ENCODE data around the gene CDK1. TPM values are rescaled to one million over a fixed set of nuclear protein-coding genes. Genes with fewer than 3 reads are reported as not detected.

Gene CDK1
- 180 and 183 TPM in 2 replicates for total RNA-seq (2014; rRNA removed)
- polyA plus RNA-seq (2012): 24.3 TPM

- peak; percentile 99 for DNase-seq (ENCODE audit: low read depth)
Observed at GRCh38 chr10:60778214-60778970, at the start of gene CDK1. TSS of gene CDK1 (plus strand) at chr10:60778478. CDS start at chr10:60780166, 1,688 bp downstream.

- no peak for DNase-seq (ENCODE audit: low read depth)
Observed at GRCh38 chr10:60729106-60729505, 49.2 kb upstream of the CDK1 start.

DNA sequence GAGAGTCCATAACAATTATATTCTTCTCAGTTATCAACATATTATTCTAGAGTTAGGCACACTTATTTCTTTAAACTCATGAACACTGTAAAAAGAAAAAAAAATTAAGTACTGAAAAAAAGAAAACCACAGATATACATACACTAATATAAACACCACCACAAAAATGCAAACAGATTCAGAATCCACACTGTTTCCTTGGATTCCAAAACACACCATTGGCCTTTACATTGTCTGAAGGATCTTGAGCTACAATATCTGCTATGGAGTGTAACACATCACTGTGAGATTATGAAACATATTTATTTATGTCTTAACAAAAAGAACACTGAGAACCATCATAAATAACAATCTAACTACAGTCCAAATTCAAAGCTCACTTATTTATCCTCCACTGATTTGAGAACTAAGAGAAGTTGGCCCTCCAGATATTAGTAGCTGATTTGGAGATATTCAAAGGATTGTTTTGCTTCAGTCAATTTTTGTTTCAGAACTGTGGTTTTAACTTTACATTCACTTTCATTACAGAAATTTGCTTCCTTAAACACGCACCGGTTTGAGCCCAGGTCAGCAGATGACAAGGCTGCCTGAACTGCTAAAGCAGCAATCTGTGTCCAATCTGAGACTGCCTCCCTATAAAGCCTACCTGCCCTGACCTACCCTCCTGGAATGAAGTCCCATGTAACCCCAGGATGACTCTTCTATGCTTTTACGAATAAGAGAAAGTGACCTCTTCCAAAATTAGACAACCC lies 47.0 kb upstream of the CDK1 start:
- DNase-seq (ENCODE audit: low read depth): no peak

DNA sequence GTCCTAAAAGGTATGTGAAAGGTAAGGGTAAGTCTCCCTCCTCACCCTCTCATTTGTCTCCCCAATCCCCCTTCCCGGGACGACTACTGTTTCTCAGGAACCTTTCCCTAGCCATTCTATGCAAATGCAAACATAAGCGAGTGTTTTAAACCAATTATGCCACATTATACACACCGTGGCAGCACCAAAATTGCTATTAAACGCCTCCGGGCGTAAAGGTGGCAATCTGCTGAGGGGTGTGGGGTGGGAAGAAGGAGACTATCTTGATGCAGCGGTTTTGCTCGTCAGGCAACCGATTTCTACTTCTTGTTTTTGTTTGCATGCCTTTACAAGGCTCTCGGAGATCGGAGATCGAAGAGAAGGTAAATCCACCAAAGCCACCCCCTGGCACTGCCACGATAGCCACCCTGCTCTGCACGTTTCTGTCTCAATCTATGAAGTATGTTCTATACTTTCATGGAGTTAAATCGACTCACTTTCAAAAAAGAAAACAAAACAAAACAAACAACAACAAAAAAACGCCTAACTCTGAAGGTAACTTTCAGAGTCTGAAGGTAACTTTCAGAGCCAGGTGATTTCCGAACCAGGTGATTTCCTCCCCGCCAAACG lies 46.0 kb upstream of the CDK1 start:
- DNase-seq (ENCODE audit: low read depth): no peak

GRCh38 chr10:60732807-60733516 lies 45.3 kb upstream of the CDK1 start:
- no peak for DNase-seq (ENCODE audit: low read depth)

GRCh38 chr10:60733517-60733822 lies 44.8 kb upstream of the CDK1 start:
- DNase-seq (ENCODE audit: low read depth): no peak

- no peak for DNase-seq (ENCODE audit: low read depth)
Observed at GRCh38 chr10:60733826-60734225, 44.5 kb upstream of the CDK1 start.

- no peak for DNase-seq (ENCODE audit: low read depth)
Observed at GRCh38 chr10:60734226-60734625, 44.1 kb upstream of the CDK1 start.

DNA sequence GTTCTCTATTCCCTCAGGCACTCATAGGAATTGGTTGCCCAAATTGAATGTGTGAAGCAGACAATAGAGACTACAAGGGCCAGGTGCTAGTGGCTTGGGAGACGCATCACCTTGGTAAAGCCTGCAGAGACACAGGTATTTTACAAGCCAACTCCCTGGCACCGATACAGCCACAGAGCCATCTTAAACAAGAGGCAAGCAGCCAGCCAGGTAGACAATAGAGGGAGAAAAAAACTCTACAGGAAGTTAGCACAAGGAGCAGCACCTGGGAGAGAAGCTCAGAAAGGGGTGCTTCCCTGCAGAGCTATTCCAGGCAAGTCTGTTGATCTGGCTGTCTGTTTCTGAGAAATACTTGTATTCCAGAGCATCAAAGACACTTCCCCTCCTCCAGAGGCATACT lies 43.0 kb upstream of the CDK1 start:
- DNase-seq (ENCODE audit: low read depth): no peak

DNA sequence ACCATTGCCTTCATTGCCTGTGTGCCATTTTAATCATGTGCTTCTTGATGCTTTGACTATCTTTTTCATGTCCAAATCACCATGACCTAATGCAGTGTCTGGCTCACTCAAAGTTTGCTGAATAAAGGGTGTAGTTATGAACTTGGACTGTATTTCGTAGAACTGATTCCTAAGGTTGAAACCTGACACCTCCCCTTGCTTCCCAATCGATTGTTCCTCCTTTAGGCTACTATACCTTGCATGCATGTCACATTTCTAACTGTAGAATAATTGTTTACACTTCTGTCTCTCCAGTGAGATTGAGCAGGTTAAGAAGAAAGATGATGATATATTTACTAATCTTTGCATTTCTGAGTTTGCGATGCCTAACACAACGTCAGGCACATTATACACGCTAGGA lies 41.0 kb upstream of the CDK1 start:
- no peak for DNase-seq (ENCODE audit: low read depth)

GRCh38 chr10:60739558-60739957 lies 38.7 kb upstream of the CDK1 start:
- DNase-seq (ENCODE audit: low read depth): no peak

DNA sequence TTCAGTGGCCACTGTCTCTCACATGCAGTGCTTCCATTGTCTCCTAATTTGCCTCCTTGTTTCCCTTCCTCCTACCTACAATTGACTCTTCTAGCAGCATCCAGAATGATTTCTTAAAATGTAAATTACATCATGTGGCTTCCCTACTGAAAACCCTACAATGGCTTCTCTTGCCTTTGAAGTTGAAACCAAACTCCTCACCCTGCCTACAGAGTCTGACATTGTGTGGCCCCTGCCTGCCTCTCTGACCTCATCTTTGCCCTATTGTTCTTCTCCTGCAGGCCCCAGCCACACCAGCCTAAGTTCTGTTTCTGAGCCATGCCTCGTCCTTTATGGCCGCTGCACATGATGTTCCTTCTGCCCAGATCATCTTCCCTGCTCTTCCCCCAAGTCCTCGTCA lies 35.8 kb upstream of the CDK1 start:
- DNase-seq (ENCODE audit: low read depth): no peak

- no peak for DNase-seq (ENCODE audit: low read depth)
Observed at GRCh38 chr10:60747817-60748469, 30.3 kb upstream of the CDK1 start.

GRCh38 chr10:60753152-60753551 lies 25.1 kb upstream of the CDK1 start:
- DNase-seq (ENCODE audit: low read depth): no peak

GRCh38 chr10:60753817-60754216 lies 24.5 kb upstream of the CDK1 start:
- no peak for DNase-seq (ENCODE audit: low read depth)

DNA sequence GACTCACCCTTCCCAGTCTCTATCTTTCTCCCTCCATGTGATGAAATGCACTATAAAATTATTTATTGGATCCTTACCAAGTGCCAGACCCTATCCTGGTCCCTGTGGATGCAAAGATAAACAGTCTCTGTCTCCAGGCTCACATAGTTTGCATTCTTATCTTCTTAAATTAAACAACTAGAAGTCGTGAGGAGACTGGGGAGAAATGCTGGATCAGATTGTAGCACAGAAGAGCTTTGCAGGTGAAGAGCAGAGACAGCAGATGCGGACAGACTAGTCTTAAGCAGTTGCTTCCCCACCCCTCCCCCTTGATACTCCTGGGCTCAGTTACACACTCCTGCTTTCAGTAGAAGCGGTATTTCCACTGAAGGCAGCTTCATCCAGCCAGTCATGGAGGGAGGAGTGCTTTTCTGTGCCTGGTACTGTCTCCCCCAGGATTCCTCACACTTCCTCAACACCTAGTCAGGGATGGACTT lies 20.8 kb upstream of the CDK1 start:
- no peak for DNase-seq (ENCODE audit: low read depth)

DNA sequence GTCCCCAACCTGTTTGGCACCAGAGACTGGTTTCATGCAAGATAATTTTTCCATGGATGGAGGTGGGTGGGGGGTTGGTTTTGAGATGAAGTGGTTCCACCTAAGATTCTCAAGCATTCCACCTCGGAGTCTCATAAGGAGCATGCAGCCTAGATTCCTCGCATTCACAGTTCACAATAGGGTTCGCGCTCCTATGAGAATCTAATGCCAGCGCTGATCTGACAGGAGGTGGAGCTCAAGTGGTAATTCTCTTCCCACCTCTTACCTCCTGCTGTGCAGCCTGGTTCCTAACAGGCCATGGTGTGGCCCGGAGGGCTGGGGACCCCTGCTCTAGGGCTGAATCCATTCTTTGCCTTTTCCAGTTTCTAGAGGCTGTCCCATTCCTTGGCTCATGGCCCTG lies 19.1 kb upstream of the CDK1 start:
- no peak for DNase-seq (ENCODE audit: low read depth)

GRCh38 chr10:60760711-60761210 lies 17.5 kb upstream of the CDK1 start:
- no peak for DNase-seq (ENCODE audit: low read depth)

DNA sequence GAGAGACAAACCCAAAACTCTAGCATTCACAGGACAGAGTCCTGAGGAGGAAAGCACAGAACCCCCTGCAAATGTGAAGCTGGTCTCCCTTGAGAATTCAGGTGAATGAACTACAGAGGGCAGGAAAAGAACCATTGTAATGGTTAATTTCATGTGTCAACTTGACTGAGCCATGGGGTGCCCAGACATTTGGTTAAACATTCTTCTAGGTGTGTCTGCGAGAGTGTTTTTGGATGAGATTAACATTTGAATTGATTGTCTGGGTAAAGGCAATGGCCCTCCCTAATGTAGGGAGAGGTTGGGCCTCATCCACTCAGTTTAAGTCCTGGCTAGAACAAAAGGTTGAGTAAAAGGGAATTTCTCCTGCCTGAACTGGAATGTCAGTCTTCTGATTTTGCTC lies 15.7 kb upstream of the CDK1 start:
- DNase-seq (ENCODE audit: low read depth): no peak

DNA sequence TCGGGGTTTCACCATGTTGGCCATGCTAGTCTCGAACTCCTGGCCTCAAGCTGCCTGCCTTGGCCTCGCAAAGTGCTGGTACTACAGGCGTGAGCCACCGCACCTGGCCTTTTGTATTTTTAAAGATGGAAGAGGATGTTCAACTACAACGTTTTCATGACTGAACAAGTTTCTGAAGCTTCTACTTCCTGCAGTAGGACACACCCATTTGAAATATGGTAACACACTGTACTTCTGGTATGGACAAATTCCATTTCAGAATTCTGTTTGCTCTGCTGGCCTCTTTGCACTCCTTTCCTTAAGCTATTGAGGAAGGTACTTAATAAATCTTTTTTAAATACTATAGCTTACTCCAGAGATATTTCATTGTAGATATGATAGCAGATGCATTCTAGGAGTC lies 10.9 kb upstream of the CDK1 start:
- DNase-seq (ENCODE audit: low read depth): no peak

GRCh38 chr10:60769406-60769805 lies 8.9 kb upstream of the CDK1 start:
- no peak for DNase-seq (ENCODE audit: low read depth)

Measured in LHCN-M2 (cell line).